HG03103 (cell line): Measurements from ENCODE around the gene REG1B.
"Not testable (repeated sequence)": the region's sequence is repeated elsewhere in the genome, so short reads cannot be mapped to it uniquely, and the experiment has no call there.

Source experiments
- ATAC-seq: cut with Tn5 transposase; IDR thresholded peaks from one replicate; pipeline ENCODE4 v1.9.1; 2021; ENCODE audit warnings: low read depth; ENCODE audit not compliant: unreplicated experiment

The REG1B gene

GRCh38 chr2:79085382-79085781, 2.4 kb downstream of the REG1B start:
- no peak for ATAC-seq

- no peak for ATAC-seq
These were observed 3.2 kb downstream of the REG1B start for GRCh38 chr2:79084495-79085135.

GRCh38 chr2:79083597-79084251, 4.1 kb downstream of the REG1B start:
- no peak for ATAC-seq

GRCh38 chr2:79082987-79083386, 4.8 kb downstream of the REG1B start:
- ATAC-seq = no peak

GRCh38 chr2:79071078-79071477, 16.7 kb downstream of the REG1B start:
- no peak for ATAC-seq

GRCh38 chr2:79065201-79065600, 22.6 kb downstream of the REG1B start:
- ATAC-seq = no peak

- not testable (repeated sequence) for ATAC-seq
These were observed 33.0 kb downstream of the REG1B start for GRCh38 chr2:79054769-79055168.

- not testable (repeated sequence) for ATAC-seq
These were observed 34.3 kb downstream of the REG1B start for GRCh38 chr2:79053486-79053885.

GRCh38 chr2:79041032-79041448, 46.8 kb downstream of the REG1B start:
- ATAC-seq = no peak

GRCh38 chr2:79039944-79040343, 47.8 kb downstream of the REG1B start:
- no peak for ATAC-seq
